Stimulated activated CD8-positive, alpha-beta memory T cell treated with anti-CD3 and anti-CD28 coated beads, Interleukin-12 subunit alpha, Interleukin-12 subunit beta, amount 100 ng/mL, for 4 hours (primary cell): ENCODE measurements around the gene GABRQ.

Experiments used
- DNase-seq: peaks from one replicate; pipeline ENCODE4 v3.0.0-alpha.2; 2020; ENCODE audit warnings: low read depth

GABRQ gene

GRCh38 chrX:152637649-152638442 is at the start of gene GABRQ:
GABRQ (plus strand) TSS chrX:152637895; CDS start chrX:152638203, 308 bp downstream.
- no peak for DNase-seq

GRCh38 chrX:152588206-152588605 is 49.5 kb upstream of the GABRQ start:
- DNase-seq: no peak

- no peak for DNase-seq
These were observed 36.7 kb upstream of the GABRQ start for GRCh38 chrX:152600853-152601633.

GRCh38 chrX:152601848-152602616 is 35.7 kb upstream of the GABRQ start:
- DNase-seq: no peak

- no peak for DNase-seq
These were observed 22.9 kb upstream of the GABRQ start for GRCh38 chrX:152614791-152615190.

GRCh38 chrX:152619897-152620296 is 17.8 kb upstream of the GABRQ start:
- no peak for DNase-seq

GRCh38 chrX:152632445-152633097 is 5.1 kb upstream of the GABRQ start:
- DNase-seq: no peak

- DNase-seq: no peak
These were observed 1.8 kb upstream of the GABRQ start for GRCh38 chrX:152635941-152636340.

GRCh38 chrX:152638443-152638904 is 779 bp downstream of the GABRQ start:
- DNase-seq: no peak

- no peak for DNase-seq
These were observed 1.7 kb downstream of the GABRQ start for GRCh38 chrX:152639426-152639825.

GRCh38 chrX:152640034-152640818 is 2.5 kb downstream of the GABRQ start:
- DNase-seq: no peak

GRCh38 chrX:152641256-152641875 is 3.7 kb downstream of the GABRQ start:
- DNase-seq: no peak

- no peak for DNase-seq
These were observed 4.3 kb downstream of the GABRQ start for GRCh38 chrX:152641996-152642395.

GRCh38 chrX:152642931-152643564 is 5.4 kb downstream of the GABRQ start:
- DNase-seq: no peak

- DNase-seq: no peak
These were observed 9.3 kb downstream of the GABRQ start for GRCh38 chrX:152646961-152647360.

- no peak for DNase-seq
These were observed 10.3 kb downstream of the GABRQ start for GRCh38 chrX:152647978-152648377.

GRCh38 chrX:152652060-152652459 is 14.4 kb downstream of the GABRQ start:
- no peak for DNase-seq

GRCh38 chrX:152652467-152652866 is 14.8 kb downstream of the GABRQ start:
- no peak for DNase-seq

- DNase-seq: no peak
These were observed 18.4 kb downstream of the GABRQ start for GRCh38 chrX:152656087-152656486.

- DNase-seq: no peak
These were observed 19.2 kb downstream of the GABRQ start for GRCh38 chrX:152656890-152657289.
